Measurements from ENCODE around the gene MBNL3. TPM values are rescaled to one million over a fixed set of nuclear protein-coding genes. Genes with fewer than 3 reads are reported as not detected.

MBNL3 gene
- total RNA-seq, 1 experiment from 2014 or later: 4.0 TPM

DNA sequence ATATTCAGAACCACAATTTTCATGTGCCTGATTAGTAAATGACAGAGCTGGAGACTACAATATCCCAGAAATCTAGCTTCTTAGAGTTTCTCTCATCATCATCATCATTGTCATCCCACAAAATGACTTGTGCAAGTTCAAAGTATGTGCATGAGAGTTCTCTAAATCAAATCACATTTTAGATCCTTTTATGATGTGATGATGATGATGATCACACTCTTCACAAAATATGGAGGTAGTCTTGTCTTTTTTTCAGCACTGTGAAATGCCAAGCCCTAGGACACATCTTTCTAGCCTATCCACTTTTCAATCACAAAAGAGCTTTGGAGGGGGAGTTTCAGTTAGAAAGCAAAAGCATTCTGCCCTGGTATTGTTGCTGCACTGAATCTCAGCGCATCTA, 7.4 kb downstream of the MBNL3 start:
- TF ChIP-seq NFE2L1 (CRISPR knock-in tag; IDR thresholded peaks at IDR 0.05): no peak
- TF ChIP-seq HMGA2 (CRISPR knock-in tag; IDR thresholded peaks at IDR 0.05): no peak
- Mint-ChIP-seq H3K27ac (no peak overlapping the region), H3K9me3 (no peaks in the 10 kb centered on the region), H3K4me1 (peaks cover 59% of the 10 kb centered on the region), H3K27me3 (ENCODE audit: low read depth) (no peaks in the 10 kb centered on the region), H3K4me3 (no peak overlapping the region), H3K36me3 (no peaks in the 10 kb centered on the region)
- ChIA-PET POLR2A (no interaction called here), CTCF (interaction anchor here (1.2 kb wide), 1 partner anchor 68 kb away, joined by 3 read pairs; no protein-coding TSS in a partner anchor)
- ATAC-seq: no peak
- DNase-seq (ENCODE audit: low spot score): no peak

DNA sequence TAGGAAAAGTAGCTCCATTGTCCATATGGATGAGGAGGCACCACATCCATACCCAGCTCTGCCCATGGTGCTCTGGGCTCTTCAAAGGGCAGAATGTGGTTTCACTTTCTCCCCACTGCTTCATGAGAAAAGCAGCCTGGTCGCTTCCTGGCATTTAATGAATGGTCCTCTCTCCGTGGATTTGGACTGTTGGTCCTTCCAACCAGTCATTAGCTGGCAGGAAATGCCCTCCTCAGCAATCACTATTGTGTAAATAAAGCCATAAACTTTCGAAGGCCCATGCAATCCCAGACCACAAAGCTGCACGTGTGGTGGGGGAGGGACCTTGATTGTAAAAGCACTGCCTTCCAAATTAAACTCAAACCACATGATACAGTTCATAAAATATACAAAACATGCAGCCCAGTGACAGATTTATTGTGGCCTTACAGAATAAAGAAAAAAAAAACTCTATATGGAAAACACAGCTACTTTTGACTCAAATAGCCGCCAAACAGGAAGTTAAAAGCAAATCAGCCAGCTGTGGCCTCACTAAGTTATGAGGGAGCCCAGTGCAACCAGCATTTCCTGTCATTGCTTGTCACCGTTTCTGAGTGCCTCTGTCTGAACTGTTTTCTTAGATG, 8.1 kb downstream of the MBNL3 start:
- TF ChIP-seq CREB1 (CRISPR knock-in tag; IDR thresholded peaks at IDR 0.05) (no peak), ZNF396 (CRISPR knock-in tag; IDR thresholded peaks at IDR 0.05; ENCODE audit: borderline replicate concordance) (no peak), NR1H2 (CRISPR knock-in tag; IDR thresholded peaks at IDR 0.05) (no peak), ZNF416 (CRISPR knock-in tag; IDR thresholded peaks at IDR 0.05) (no peak)
- TF ChIP-seq, protein P1, sequence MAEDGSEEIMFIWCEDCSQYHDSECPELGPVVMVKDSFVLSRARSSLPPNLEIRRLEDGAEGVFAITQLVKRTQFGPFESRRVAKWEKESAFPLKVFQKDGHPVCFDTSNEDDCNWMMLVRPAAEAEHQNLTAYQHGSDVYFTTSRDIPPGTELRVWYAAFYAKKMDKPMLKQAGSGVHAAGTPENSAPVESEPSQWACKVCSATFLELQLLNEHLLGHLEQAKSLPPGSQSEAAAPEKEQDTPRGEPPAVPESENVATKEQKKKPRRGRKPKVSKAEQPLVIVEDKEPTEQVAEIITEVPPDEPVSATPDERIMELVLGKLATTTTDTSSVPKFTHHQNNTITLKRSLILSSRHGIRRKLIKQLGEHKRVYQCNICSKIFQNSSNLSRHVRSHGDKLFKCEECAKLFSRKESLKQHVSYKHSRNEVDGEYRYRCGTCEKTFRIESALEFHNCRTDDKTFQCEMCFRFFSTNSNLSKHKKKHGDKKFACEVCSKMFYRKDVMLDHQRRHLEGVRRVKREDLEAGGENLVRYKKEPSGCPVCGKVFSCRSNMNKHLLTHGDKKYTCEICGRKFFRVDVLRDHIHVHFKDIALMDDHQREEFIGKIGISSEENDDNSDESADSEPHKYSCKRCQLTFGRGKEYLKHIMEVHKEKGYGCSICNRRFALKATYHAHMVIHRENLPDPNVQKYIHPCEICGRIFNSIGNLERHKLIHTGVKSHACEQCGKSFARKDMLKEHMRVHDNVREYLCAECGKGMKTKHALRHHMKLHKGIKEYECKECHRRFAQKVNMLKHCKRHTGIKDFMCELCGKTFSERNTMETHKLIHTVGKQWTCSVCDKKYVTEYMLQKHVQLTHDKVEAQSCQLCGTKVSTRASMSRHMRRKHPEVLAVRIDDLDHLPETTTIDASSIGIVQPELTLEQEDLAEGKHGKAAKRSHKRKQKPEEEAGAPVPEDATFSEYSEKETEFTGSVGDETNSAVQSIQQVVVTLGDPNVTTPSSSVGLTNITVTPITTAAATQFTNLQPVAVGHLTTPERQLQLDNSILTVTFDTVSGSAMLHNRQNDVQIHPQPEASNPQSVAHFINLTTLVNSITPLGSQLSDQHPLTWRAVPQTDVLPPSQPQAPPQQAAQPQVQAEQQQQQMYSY (CRISPR knock-in tag; IDR thresholded peaks at IDR 0.05): no peak
- TF ChIP-seq, protein P2, sequence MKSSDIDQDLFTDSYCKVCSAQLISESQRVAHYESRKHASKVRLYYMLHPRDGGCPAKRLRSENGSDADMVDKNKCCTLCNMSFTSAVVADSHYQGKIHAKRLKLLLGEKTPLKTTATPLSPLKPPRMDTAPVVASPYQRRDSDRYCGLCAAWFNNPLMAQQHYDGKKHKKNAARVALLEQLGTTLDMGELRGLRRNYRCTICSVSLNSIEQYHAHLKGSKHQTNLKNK (CRISPR knock-in tag; IDR thresholded peaks at IDR 0.05): no peak
- POLR2A ChIA-PET: no interaction called here
- Mint-ChIP-seq H3K4me3 (no peak overlapping the region), H3K27ac (peak overlapping the region; percentile 45; the same call in 1 of the 2 replicates), H3K9me3 (no peaks in the 10 kb centered on the region), H3K27me3 (ENCODE audit: low read depth) (no peaks in the 10 kb centered on the region), H3K36me3 (no peaks in the 10 kb centered on the region), H3K4me1 (peaks cover 61% of the 10 kb centered on the region)
- no peak; the same call in none of the 2 replicates for ATAC-seq
- CTCF ChIA-PET: interaction anchor here (1.2 kb wide), 1 partner anchor 67 kb away, joined by 3 read pairs; no protein-coding TSS in a partner anchor
- DNase-seq (ENCODE audit: low spot score): no peak

DNA sequence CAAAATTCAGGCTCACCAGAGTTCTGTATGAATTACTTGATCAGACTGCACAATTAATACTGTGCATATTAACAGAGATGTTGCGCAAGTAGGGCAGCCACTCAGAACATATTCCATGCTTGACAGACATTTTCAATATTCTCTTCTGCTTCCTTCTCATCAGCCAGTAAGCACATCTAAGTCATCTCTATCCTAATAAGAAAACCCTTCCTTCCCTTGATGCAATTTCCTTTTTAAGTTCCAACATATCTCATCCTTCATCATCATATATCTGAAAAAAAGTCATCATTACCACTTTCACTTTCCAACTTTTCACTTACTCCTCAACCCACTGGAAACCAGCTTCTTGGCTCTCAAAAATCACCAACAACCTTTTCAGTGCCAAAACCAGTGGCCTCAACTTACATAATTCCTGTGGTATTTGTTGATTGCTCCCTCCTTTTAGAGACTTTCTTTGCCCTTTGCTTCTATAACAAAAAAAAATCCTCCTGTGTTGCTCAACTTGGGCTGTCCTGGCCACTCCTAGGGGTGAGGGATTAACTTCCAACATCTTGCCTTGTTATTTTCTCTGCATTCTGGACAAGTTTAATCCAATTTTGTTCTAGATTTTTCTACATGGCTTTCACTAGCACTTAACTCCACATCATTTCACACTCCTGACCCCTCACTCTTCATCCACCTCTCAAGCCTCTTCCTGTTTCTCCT, 14.1 kb downstream of the MBNL3 start:
- ChIA-PET CTCF (no interaction called here), POLR2A (no interaction called here)
- Mint-ChIP-seq H3K27ac (no peak overlapping the region), H3K36me3 (no peaks in the 10 kb centered on the region), H3K9me3 (no peaks in the 10 kb centered on the region), H3K4me1 (peaks cover 25% of the 10 kb centered on the region), H3K4me3 (no peak overlapping the region), H3K27me3 (ENCODE audit: low read depth) (no peaks in the 10 kb centered on the region)
- no peak for DNase-seq (ENCODE audit: low spot score)
- no peak for ATAC-seq
- no peak for TF ChIP-seq GABPB1 (CRISPR knock-in tag; IDR thresholded peaks at IDR 0.05)
- TF ChIP-seq, protein P3, sequence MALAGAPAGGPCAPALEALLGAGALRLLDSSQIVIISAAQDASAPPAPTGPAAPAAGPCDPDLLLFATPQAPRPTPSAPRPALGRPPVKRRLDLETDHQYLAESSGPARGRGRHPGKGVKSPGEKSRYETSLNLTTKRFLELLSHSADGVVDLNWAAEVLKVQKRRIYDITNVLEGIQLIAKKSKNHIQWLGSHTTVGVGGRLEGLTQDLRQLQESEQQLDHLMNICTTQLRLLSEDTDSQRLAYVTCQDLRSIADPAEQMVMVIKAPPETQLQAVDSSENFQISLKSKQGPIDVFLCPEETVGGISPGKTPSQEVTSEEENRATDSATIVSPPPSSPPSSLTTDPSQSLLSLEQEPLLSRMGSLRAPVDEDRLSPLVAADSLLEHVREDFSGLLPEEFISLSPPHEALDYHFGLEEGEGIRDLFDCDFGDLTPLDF (CRISPR knock-in tag; IDR thresholded peaks at IDR 0.05): no peak
- no peak for TF ChIP-seq NFATC4 (CRISPR knock-in tag; IDR thresholded peaks at IDR 0.05)
- TF ChIP-seq KAT7 (CRISPR knock-in tag; IDR thresholded peaks at IDR 0.05; ENCODE audit: borderline replicate concordance): no peak
- TF ChIP-seq ZNF532 (CRISPR knock-in tag; IDR thresholded peaks at IDR 0.05; ENCODE audit: borderline replicate concordance): no peak
- TF ChIP-seq MYBL2 (CRISPR knock-in tag; IDR thresholded peaks at IDR 0.05): no peak
- no peak for TF ChIP-seq ETV6 (CRISPR knock-in tag; IDR thresholded peaks at IDR 0.05)
- TF ChIP-seq MAX (CRISPR knock-in tag; IDR thresholded peaks at IDR 0.05): no peak
- TF ChIP-seq ZBTB43 (CRISPR knock-in tag; IDR thresholded peaks at IDR 0.05): no peak
- TF ChIP-seq, protein P4, sequence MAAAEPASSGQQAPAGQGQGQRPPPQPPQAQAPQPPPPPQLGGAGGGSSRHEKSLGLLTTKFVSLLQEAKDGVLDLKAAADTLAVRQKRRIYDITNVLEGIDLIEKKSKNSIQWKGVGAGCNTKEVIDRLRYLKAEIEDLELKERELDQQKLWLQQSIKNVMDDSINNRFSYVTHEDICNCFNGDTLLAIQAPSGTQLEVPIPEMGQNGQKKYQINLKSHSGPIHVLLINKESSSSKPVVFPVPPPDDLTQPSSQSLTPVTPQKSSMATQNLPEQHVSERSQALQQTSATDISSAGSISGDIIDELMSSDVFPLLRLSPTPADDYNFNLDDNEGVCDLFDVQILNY (CRISPR knock-in tag; IDR thresholded peaks at IDR 0.05): no peak
- TF ChIP-seq NFE2L1 (CRISPR knock-in tag; IDR thresholded peaks at IDR 0.05): no peak
- TF ChIP-seq JUN (CRISPR knock-in tag; IDR thresholded peaks at IDR 0.05): no peak
